ENCODE data around the gene ASIC4.

DNA sequence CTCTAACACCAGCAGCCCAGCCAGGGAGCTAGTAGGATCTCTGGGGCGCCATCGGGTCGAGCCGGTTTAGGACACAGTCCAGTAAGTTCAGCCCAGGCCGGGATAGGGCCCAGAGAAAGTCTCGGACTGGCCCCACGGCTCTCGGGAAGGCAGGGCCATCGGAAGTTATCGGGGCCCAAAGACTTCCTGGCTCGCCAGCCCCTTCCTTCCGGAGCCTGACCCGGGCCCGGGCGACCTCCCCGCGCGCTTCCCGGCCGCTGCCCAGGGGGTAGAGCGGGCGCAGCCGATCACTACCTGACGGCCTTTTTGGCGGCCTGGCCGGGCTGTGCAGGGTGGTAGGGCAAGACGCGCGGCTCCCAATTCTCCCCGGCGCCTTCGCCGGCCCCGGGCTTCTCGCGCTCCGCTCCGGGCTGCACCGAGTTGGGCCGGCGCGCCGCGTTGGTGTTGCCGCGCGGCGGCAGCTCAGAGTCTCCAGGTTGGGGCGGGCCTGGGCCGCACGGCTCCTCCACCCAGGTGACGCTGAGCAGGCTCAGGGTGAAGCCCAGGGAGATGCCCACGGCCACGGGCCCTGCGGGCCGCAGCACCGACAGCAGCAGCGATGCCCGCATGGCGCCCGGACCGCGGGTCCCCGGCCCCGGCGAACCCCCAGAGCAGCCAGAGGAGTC, 28.8 kb downstream of the ASIC4 start:
- TF ChIP-seq, protein P1, sequence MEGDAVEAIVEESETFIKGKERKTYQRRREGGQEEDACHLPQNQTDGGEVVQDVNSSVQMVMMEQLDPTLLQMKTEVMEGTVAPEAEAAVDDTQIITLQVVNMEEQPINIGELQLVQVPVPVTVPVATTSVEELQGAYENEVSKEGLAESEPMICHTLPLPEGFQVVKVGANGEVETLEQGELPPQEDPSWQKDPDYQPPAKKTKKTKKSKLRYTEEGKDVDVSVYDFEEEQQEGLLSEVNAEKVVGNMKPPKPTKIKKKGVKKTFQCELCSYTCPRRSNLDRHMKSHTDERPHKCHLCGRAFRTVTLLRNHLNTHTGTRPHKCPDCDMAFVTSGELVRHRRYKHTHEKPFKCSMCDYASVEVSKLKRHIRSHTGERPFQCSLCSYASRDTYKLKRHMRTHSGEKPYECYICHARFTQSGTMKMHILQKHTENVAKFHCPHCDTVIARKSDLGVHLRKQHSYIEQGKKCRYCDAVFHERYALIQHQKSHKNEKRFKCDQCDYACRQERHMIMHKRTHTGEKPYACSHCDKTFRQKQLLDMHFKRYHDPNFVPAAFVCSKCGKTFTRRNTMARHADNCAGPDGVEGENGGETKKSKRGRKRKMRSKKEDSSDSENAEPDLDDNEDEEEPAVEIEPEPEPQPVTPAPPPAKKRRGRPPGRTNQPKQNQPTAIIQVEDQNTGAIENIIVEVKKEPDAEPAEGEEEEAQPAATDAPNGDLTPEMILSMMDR (IDR thresholded peaks at IDR 0.05; ENCODE audit: low read depth, low read length, poor library complexity, severe bottlenecking), result no peak
- TF ChIP-seq EZH2phosphoT487 (IDR thresholded peaks at IDR 0.05; ENCODE audit: borderline replicate concordance, low read length), result no peak

Measured in DOHH2 (cell line).